Hepatocyte (in vitro differentiated cells): ENCODE data around the gene LGALS12. TPM values are rescaled to one million over a fixed set of nuclear protein-coding genes. Genes with fewer than 3 reads are reported as not detected.
A peak's percentile ranks its signal among the peaks of the same experiment; 100 is the strongest.

Experiments used
- DNase-seq: peaks from one replicate; pipeline ENCODE4 v3.0.0-alpha.2; 2016; ENCODE audit warnings: low spot score
- H2AFZ ChIP-seq: fragments of 200-600 bp; sonication (generic); 2 replicates; pipeline ENCODE4 v1.6.0; 2016; ENCODE audit warnings: antibody characterized with exemption, mild to moderate bottlenecking
- H3K27ac ChIP-seq: fragments of 200-600 bp; sonication (generic); 2 replicates; pipeline ENCODE4 v1.5.1; 2016; ENCODE audit warnings: mild to moderate bottlenecking
- H3K27me3 ChIP-seq: fragments of 200-600 bp; sonication (generic); 2 replicates; pipeline ENCODE4 v1.6.1; 2016
- H3K36me3 ChIP-seq: fragments of 200-600 bp; sonication (generic); replicated peaks from 2 replicates; pipeline ENCODE4 v1.5.1; 2016; ENCODE audit warnings: low read depth; ENCODE audit not compliant: insufficient read depth
- H3K4me1 ChIP-seq: fragments of 200-600 bp; sonication (generic); 2 replicates; pipeline ENCODE4 v1.5.1; 2016; ENCODE audit warnings: mild to moderate bottlenecking, moderate library complexity; ENCODE audit not compliant: insufficient read depth
- H3K4me2 ChIP-seq: fragments of 200-600 bp; sonication (generic); 2 replicates; pipeline ENCODE4 v1.6.0; 2016
- H3K4me3 ChIP-seq: fragments of 200-600 bp; sonication (generic); 2 replicates; pipeline ENCODE4 v1.5.1; 2016; ENCODE audit warnings: mild to moderate bottlenecking
- H3K79me2 ChIP-seq: fragments of 200-600 bp; sonication (generic); 2 replicates; pipeline ENCODE4 v1.6.0; 2017; ENCODE audit warnings: mild to moderate bottlenecking
- H3K9me2 ChIP-seq: fragments of 200-600 bp; sonication (generic); replicated peaks from 2 replicates; pipeline ENCODE4 v1.6.0; 2017; ENCODE audit warnings: mild to moderate bottlenecking; ENCODE audit not compliant: insufficient read depth
- H3K9me3 ChIP-seq: fragments of 200-600 bp; sonication (generic); 2 replicates; pipeline ENCODE4 v1.5.1; 2016; ENCODE audit warnings: low read depth, mild to moderate bottlenecking
- H4K20me1 ChIP-seq: fragments of 200-600 bp; sonication (generic); 2 replicates; pipeline ENCODE4 v1.6.0; 2016; ENCODE audit warnings: mild to moderate bottlenecking; ENCODE audit not compliant: insufficient read depth, poor library complexity, severe bottlenecking
- EZH2 ChIP-seq: fragments of 200-600 bp; sonication (generic); IDR thresholded peaks from 2 replicates; pipeline ENCODE4 v1.6.1; 2016; ENCODE audit warnings: antibody characterized with exemption, mild to moderate bottlenecking, borderline replicate concordance
- EZH2phosphoT487 ChIP-seq: fragments of 200-600 bp; sonication (generic); IDR thresholded peaks from one replicate; pipeline ENCODE4 v1.6.1; 2018; ENCODE audit warnings: antibody characterized with exemption, mild to moderate bottlenecking, low read depth, moderate library complexity; ENCODE audit not compliant: unreplicated experiment, severe bottlenecking
- WGBS: methylation state at CpG from one replicate; pipeline ENCODE4 v1.1.6; 2016; ENCODE audit warnings: low lambda C conversion rate; ENCODE audit errors: missing lambda C conversion rate; 5-methylcytosine and 5-hydroxymethylcytosine counted together
- polyA plus RNA-seq: library from polyadenylated mRNA; unstranded; fragments of >200 nt; fragmentation: Nextera tagmentation; extraction: Ambion mirVana; gene quantifications from 2 replicates; pipeline ENCODE4 v1.2.1, GENCODE V29; 2016
- total RNA-seq: library from RNA; depleted of rRNA; stranded (reverse); fragments of >200 nt; gene quantifications from 2 replicates; pipeline ENCODE4 v1.2.3, GENCODE V29; 2014
- TF ChIP-seq, protein P1 (sequence below): fragments of 200-600 bp; sonication (generic); IDR thresholded peaks from 2 replicates; pipeline ENCODE4 v1.5.1; 2016; ENCODE audit warnings: antibody characterized with exemption, mild to moderate bottlenecking; ENCODE audit not compliant: poor library complexity

Gene LGALS12
- total and polyA plus RNA-seq, 2 experiments from 2014 or later = not detected

DNA sequence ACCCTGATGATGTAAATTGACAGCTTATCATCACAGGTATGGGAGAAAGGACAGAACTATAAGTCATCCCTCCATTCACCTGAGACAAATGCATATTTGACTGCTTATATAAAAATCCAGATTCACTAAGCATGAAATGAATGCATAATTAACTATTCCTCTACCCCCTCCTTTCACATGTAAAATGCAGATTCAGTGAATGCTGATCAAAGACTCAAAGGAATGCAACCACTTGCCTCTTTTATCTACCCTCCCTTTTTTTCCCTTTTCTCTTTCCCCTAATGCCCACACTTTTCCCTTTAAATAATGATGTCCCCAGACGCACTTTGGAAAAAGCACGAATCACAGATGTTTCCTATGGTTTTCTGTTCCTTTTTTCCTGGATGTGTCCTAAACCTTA, 26.2 kb downstream of the LGALS12 start:
- H3K79me2 ChIP-seq = no peaks in the 10 kb centered on the region
- no peaks in the 10 kb centered on the region for H3K9me2 ChIP-seq
- H3K4me3 ChIP-seq = no peak overlapping the region
- peaks cover 36% of the 10 kb centered on the region for H3K4me1 ChIP-seq
- no peak overlapping the region for H3K4me2 ChIP-seq
- TF ChIP-seq EZH2phosphoT487 = no peak
- TF ChIP-seq EZH2 = no peak
- TF ChIP-seq, protein P1, sequence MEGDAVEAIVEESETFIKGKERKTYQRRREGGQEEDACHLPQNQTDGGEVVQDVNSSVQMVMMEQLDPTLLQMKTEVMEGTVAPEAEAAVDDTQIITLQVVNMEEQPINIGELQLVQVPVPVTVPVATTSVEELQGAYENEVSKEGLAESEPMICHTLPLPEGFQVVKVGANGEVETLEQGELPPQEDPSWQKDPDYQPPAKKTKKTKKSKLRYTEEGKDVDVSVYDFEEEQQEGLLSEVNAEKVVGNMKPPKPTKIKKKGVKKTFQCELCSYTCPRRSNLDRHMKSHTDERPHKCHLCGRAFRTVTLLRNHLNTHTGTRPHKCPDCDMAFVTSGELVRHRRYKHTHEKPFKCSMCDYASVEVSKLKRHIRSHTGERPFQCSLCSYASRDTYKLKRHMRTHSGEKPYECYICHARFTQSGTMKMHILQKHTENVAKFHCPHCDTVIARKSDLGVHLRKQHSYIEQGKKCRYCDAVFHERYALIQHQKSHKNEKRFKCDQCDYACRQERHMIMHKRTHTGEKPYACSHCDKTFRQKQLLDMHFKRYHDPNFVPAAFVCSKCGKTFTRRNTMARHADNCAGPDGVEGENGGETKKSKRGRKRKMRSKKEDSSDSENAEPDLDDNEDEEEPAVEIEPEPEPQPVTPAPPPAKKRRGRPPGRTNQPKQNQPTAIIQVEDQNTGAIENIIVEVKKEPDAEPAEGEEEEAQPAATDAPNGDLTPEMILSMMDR = no peak
- no peaks in the 10 kb centered on the region for H4K20me1 ChIP-seq
- H3K36me3 ChIP-seq = no peaks in the 10 kb centered on the region
- 81% methylated on average over 2 of the region's 2 CpGs for WGBS
- H3K9me3 ChIP-seq = no peaks in the 10 kb centered on the region
- no peak overlapping the region for H2AFZ ChIP-seq
- no peaks in the 10 kb centered on the region for H3K27me3 ChIP-seq
- DNase-seq = no peak
- peak overlapping the region; percentile 92 for H3K27ac ChIP-seq

DNA sequence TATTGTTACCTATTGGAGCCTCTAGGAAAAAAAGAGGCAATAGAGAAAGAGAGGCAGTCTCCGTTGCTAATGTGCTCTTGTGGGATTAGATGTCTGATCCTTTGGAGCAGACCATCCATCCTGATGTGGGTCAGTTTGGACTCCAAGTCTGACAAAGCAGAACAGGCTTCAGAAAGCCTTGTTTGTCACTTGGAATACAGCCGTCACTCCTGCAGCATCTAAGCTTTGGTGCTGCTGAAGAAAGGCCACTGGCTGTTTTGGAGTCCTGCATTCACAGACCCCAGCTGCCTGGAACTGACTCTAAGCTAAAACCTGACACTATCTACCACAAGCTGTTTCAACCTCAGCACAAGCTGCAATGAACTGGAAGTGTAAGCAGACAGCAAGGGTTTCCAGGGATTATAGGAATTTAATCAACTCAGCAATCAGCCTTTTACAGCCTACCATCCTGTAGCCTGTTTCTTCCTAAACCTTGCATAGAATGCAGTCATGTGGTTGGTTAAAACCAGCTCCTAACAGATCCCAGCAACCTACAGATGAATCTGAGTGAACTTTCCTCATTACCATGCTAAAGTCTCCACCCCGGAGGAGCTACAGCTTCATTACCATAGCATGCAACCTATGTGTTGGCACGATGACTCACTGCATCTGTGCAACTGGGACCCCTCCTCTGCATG, 27.1 kb downstream of the LGALS12 start:
- Histone ChIP-seq H3K9me2 (no peaks in the 10 kb centered on the region), H3K36me3 (no peaks in the 10 kb centered on the region), H4K20me1 (no peaks in the 10 kb centered on the region), H3K4me1 (peaks cover 35% of the 10 kb centered on the region), H3K4me2 (no peak overlapping the region), H3K27ac (peak overlapping the region; percentile 39), H3K4me3 (no peak overlapping the region), H2AFZ (no peak overlapping the region), H3K9me3 (no peaks in the 10 kb centered on the region), H3K27me3 (no peaks in the 10 kb centered on the region), H3K79me2 (no peaks in the 10 kb centered on the region)
- no peak for DNase-seq
- TF ChIP-seq, protein P1 = no peak
- TF ChIP-seq EZH2 (no peak), EZH2phosphoT487 (no peak)
- WGBS = 59% methylated on average over 4 of the region's 4 CpGs

DNA sequence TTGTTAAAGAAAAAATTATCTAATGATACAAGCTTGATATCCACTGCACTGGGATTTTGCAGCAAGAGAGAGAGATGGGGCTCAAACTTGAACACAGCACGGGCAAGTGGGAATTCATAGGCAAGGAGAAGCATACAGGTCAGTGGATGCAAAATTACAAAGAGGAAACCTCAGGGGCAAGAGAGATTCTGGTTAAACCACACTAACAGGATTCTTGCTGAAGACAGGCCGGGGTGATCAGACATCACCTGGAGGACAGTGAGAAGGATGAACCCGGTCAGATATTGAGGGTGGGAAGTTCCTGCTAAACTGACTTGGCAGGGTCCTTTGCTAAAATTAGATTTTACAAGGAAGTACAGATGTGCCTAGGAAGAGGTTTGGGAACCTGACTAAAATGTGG, 28.2 kb downstream of the LGALS12 start:
- H3K4me2 ChIP-seq = no peak overlapping the region
- no peaks in the 10 kb centered on the region for H3K27me3 ChIP-seq
- no peaks in the 10 kb centered on the region for H4K20me1 ChIP-seq
- no peak overlapping the region for H3K4me3 ChIP-seq
- no peaks in the 10 kb centered on the region for H3K9me3 ChIP-seq
- TF ChIP-seq, protein P1 = no peak
- TF ChIP-seq EZH2phosphoT487 (no peak), EZH2 (no peak)
- H3K9me2 ChIP-seq = no peaks in the 10 kb centered on the region
- WGBS = 85% methylated on average over 3 of the region's 3 CpGs
- no peak overlapping the region for H3K27ac ChIP-seq
- no peak overlapping the region for H2AFZ ChIP-seq
- peaks cover 29% of the 10 kb centered on the region for H3K4me1 ChIP-seq
- DNase-seq = no peak
- no peaks in the 10 kb centered on the region for H3K36me3 ChIP-seq
- H3K79me2 ChIP-seq = no peaks in the 10 kb centered on the region
